Measurements from ENCODE around the gene PEPD.

GRCh38 chr19:33366897-33367296 is 154.7 kb downstream of the PEPD start:
- TF ChIP-seq CTCF (conservative IDR thresholded peaks at IDR 0.05; ENCODE audit: low read depth, low read length): no peak
- no peak for TF ChIP-seq CHD1 (IDR thresholded peaks at IDR 0.05; ENCODE audit: low read depth, low read length)
- TF ChIP-seq NFE2L2 (IDR thresholded peaks at IDR 0.05; ENCODE audit: low read depth, low read length): no peak
- no peak for TF ChIP-seq USF2 (IDR thresholded peaks at IDR 0.05; ENCODE audit: low read depth, low read length)
- TF ChIP-seq POLR2A (IDR thresholded peaks at IDR 0.05; ENCODE audit: low read depth, low read length): no peak
- no peak for TF ChIP-seq FOS (IDR thresholded peaks at IDR 0.05; ENCODE audit: low read depth, low read length)
- no peak for TF ChIP-seq RAD21 (IDR thresholded peaks at IDR 0.05; ENCODE audit: low read length)
- TF ChIP-seq MAZ (IDR thresholded peaks at IDR 0.05; ENCODE audit: borderline replicate concordance, low read depth, low read length): no peak
